Effector CD4-positive, alpha-beta T cell (primary cell): ENCODE measurements around the gene APLP1. TPM values are rescaled to one million over a fixed set of nuclear protein-coding genes. Genes with fewer than 3 reads are reported as not detected.
"Not testable (repeated sequence)": the region's sequence is repeated elsewhere in the genome, so short reads cannot be mapped to it uniquely, and the experiment has no call there.

Source experiments
- DNase-seq: peaks from one replicate; pipeline ENCODE4 v3.0.0-alpha.2; 2020
- total RNA-seq: gene quantifications from one replicate; lab custom pipeline; 2026; lab: John Stamatoyannopoulos, UW

APLP1 gene
- total RNA-seq, result not detected

DNA sequence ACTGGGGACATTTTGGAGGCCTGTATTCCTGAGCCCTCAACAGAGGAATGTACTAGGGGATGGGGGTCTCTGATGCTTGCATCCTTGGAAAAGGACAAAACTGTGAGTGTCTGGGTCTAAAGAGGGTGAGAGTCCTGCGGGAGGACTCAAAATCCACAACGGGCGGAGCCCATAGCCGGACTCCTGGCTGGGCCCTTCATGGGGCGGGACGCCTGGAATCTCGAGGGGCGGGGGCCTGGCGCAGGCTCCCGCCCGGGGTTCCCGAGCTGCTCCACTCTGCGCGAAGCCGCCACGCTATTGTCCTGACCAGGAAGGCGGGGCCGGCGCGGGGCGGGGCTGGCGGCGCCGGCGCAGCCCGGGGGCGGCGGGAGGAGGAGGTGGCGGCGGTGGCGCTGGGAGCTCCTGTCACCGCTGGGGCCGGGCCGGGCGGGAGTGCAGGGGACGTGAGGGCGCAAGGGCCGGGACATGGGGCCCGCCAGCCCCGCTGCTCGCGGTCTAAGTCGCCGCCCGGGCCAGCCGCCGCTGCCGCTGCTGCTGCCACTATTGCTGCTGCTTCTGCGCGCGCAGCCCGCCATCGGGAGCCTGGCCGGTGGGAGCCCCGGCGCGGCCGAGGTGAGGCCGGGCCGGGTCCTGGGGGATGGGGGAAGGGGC lies at the start of gene APLP1:
TSS of gene APLP1 (plus strand) at position 403 of the 651 bp plus-strand sequence. CDS start at position 466, 63 bp downstream.
- DNase-seq, result peak; percentile 35

DNA sequence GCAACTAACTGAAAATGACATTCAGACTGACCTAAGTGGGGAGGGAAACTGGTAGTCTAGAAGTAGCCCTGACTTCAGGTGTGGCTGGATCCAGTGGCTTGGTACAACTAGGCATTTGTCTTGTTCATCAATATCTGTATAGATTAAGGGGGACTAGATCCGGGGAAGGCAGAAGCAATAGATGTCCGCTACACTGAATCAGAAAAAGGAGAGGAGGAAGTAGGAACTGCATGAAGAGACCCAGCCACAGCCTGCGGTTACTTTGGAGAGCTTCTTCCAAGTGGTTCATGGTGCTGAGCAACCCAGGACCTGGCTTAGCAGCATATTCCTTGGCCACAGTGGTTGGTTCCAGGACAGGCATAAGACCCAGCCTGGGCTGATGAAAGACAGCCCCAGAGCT lies 45.8 kb upstream of the APLP1 start:
- no peak for DNase-seq

DNA sequence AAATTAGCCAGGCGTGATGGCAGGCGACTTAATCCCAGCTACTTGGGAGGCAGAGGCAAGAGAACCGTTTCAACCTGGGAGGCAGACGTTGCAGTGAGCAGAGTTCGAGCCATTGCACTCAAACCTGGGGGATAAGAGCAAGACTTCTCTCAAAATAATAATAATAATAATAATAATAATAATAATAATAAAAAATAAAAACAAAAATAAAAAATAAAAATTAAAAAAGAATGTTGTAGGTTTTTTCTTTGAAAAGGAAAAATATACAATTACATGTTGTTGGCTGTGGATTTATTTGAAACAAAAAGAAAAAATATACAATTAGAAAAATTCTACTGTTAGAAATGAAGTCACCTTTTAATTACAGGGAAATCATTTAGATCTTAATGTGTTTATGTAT lies 44.2 kb upstream of the APLP1 start:
- no peak for DNase-seq

DNA sequence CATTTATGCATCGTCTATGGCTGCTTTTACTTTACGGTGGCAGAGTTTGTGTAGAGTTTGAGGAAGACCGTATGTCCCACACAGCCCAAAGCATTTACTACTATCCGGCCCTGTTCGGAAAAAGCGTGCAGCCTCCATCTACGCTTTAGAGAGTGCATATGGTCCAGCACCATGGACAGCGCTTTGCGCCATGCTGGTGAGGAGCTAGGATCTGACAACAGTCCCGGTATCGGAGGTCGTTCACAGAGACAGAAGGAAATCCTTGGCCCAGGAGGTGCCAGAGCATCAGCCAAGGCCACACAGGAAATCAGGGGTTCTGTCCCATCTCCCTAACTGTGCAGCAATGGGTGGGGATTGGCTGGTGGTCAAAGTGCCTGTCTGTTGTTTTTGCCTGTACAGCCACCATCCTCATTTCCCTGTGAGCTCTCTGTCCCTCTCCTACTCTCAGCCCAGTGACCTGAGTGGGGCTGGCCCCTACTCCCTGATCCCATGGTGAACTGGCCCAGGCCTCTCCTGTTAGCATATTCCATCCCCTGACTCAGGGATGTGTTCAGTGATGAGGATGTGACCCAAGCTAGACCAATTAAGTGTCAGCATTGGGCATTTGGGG lies 39.6 kb upstream of the APLP1 start:
- DNase-seq, result peak; percentile 38

DNA sequence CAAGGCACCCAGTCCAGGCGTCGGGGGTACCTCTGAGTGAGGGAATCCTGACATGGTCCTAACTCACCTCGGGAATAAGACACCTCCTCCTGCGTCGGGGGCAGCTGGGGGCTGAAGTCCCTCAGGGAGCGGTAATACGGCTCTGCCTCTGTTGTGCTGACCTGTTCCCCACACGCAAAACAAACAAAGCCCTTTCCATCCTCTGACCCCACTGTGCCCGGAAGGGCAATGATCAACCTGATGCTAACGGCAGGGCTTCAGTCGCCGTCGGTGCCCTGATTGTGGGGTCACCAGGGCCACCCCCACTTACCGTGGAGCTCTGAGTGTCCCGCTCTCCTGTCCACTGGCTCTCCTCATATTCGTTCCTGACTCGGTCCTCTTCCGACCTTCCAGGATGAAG lies 37.4 kb upstream of the APLP1 start:
- DNase-seq, result no peak

DNA sequence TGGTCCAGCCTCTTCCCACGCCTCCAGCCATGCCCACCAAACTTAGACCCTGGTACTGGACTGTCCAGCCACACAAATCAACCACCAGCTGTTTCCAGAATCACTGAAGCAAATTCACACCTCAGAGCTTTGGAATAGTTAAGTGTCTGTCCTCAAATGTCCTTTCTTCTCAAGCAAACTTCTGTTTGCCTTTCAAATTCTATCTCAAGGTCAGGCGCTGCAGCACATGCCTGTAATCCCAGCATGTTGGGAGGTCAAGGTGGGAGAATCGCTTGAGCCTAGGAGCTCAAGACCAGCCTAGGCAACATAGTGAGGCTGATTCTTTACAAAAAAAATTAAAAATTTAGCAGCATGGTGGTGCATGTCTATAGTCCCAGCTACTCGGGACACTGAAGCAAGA lies 36.3 kb upstream of the APLP1 start:
- no peak for DNase-seq

DNA sequence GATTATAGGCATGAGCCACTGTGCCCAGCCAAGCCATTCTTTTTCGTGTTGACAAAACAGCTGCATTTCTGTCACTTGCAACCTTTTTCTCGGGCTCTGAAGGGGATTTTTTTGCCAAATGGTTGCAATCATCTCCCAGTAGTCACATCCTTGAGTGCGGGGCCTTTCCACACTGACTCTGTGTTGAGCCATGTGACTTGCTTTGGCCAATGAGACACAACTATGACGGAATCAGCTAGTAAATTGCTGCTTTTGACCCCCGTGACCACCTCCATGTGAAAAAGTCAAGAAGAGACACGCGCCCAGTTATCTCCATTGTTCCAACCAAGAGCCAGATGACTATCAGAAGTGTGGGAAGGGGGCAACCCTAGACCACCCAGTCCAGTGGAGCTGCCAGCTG lies 34.4 kb upstream of the APLP1 start:
- DNase-seq, result no peak

DNA sequence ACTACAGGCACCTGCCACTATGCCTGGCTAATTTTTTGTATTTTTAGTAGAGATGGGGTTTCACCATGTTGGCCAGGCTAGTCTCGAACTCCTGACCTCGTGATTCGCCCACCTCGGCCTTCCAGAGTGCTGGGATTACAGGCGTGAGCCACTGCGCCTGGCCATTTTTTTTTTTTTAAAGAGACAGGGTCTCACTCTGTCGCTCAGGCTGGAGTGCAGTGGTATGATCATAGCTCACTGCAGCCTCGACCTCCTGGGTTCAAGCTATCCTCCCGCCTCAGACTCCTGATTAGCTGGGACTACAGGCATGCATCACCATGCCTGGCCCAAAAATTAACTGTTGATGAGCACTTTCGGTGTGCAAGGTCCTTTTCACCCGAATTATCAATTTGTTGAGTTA lies 32.3 kb upstream of the APLP1 start:
- DNase-seq, result not testable (repeated sequence)

DNA sequence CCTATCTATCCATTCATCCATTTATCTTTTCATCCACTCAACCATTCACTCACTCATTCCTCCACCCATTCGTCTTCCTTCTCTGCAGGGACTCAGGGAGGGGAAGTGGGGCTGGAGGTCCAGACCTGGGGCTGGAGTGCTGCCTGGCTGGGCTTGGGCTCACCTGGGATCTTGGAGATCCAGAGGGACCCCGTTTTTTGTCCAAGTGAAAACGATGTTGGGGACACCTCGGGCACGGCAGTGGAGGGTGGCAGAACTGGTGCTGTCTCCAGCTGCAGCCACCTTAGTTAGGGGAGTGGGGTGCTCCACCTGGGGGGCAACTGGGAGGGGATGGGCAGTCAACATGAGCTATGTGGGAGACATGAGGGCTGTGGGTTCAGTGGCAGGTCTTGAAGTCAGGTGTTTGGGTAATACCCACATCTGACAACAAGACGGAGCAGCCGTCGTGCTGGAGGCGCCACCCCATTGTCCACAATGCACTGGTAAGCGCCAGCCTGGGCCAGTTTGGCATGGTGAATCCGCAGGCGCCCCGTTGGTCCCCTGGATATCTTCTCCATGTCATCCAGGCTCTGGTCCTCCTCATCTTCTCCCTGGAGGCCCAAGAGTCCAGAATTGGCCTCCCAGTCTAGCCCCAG lies 26.3 kb upstream of the APLP1 start:
- no peak for DNase-seq

DNA sequence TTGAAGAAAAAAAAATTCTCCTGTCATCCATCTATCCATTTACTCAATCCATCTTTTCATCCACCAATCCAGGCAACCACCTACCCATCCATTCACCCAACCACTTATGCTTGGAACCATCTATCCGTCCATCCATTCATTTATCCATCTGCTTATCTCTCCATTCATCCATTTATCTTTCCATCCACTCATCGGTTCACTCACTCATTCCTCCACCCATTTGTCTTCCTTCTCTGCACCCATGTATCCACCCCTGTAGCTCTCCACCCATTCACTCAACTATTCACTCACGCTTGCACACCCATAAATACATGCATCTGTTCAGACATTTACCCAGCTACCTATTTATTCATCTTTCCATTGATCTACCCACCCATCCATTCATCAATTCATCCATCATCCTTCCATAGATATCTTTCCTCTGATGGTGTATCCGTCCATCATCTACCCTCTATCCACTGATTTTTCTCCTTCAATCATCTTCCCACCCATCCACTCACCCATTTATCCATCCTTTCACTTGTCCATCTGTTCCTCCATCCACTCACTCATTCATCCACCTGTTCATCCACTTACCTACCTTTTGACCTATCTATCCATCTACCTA lies 25.6 kb upstream of the APLP1 start:
- DNase-seq, result no peak

DNA sequence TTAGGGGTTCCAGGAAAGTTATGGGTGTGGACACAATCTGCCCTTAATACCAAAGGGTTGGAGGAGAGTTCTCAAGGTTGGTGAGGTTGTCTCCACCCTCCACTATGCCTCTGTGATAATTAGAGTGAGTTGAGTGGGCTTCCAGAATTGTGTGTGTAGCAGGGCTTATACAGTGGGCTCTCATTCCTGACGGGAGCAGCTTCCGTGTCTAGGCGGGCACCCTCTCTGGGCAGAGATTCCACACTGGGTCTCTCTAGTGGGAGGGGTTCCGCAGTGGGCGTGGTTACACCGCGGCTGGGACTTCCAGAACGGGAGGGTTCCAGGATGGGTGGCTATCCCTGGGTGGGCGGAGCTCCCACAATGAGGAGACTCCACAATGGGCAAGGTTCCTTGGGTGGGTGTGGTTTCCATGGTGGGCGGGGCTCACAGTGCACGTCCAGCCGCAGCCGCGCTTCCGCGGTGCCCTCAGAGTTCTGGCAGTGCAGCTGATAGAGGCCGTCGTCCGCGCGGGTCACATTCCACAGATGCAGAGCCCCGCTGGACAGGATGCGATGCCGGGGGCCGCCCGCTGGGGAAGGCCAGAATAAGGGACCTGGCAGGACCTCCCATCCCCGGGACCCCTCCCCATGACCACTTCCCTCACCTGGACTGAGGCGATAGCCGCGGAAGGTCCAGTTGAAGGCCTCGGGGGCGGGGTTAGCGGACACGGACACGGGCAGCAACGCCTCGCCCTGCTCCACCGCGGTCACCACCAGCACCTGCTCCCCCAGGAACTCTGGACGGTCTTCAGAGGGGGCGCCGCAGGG lies 24.5 kb upstream of the APLP1 start:
- DNase-seq, result no peak

DNA sequence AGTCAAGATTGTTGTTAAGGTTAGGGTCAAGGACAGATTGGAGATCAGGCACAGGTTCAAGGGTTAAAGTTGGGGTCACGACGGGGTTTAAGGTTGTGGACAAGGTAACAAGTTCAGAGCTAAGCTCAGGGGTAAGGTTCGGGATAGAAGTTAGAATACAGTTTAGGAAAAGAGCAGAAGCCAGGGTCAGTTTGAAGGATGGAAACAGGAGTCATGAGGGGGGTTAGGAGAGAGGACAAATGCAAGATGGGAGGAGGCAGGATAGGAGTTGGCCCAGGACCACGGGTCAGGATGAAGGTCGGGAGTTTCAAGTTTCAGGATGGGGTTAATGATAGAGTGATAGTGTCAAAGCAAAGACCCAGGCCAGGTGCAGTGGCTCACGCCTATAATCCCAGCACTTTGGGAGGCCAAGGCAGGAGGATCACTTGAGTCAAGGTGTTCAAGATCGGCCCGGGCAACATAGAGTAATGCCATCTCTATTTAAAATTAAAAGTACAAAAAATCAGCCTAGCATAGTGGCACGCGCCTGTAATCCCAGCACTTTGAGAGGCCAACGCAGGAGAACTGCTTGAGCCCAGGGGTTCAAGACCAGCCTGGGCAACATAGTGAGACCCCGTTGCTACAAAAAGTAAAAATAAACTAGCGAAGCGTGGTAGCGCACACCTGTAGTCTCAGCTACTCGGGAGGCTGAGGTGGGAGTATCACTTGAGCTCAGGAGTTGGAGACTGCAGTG lies 23.7 kb upstream of the APLP1 start:
- no peak for DNase-seq

DNA sequence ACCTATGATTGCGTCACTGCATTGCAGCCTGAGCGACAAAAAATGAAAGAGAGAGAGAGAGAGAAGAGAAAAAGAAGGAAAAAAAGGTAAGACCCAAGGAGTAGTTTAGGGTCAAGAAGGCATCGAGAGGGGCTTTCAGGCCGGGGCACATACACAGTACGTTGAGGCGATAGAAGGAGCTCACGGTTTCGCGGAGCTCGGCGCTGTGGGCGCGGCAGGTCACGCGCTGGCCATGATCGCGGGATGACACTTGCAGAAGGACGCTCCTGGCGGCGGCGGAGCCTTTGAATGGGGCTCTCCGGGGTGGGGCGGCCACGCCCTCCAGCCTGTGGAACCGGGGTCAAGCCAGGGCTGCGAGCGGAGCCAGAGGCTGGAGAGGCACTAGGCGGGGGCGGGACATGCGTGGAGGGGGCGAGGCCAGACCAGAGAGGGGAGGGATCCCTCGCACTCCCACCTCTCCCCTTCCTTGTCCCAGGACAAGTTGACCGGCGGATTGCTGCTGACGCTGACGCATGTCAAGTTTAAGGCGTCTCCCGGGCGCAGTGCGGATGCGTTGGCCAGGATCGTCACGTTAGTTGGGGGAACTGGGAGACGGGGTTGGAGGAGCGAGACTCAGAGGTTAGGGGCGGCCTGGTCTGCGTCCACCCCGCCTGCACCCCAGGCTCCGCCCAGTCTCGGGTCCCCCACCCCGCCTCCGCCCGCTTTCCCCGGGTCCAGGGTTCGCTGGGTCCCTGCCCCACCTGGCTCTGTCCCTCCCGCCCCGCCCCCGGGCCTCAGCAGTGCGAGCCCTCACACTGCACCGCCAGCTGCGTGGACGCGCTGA lies 22.9 kb upstream of the APLP1 start:
- no peak for DNase-seq

DNA sequence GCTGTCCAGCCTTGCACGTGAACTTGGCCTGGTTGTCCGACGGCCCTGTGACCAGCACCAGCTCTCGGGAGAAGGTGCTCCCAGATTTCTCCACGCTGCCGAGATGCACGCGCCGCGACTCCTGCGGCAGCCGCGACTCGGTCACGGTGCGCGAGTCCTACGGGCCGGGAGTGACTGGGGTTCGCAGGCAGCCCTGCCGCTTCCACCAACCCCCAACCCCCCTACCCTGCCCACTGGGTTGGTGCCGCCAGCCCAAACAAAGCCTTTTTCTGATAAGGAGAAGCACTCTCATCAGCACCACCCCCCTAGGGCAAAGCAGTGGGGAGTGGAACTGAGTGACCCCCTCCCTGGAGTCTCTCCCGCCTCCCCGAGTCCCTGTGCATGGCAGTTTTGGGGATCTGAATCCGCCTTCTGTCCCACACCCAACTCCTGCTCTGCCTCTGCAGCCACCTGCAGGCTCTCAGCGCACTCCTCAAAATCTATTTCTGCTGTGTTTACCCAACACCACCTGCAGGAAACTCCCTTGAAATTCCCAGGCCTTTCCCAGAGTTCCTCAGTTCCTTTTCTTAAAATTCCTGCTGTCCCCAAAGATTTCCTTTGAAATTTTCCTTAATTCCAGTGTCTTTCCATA lies 22.2 kb upstream of the APLP1 start:
- no peak for DNase-seq

DNA sequence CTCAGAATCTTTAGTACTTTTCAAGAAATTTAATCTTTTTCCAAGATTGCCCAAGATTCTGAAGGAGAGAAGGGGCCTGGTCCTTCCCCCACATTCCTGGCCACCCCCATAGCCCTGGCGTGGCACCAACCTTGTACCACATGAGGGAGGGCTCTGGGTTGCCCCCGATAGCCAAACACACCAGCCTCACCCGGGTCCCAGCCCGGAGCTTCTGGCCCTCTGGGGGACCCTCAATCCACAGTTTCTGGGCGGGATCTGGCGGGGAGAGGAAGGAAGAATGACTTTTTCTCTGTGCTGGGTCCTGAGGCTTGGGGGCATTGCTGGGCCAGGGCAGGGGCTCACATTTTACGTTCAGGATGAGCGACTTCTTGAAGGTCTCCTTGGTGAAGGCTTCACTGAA lies 20.5 kb upstream of the APLP1 start:
- DNase-seq, result no peak

DNA sequence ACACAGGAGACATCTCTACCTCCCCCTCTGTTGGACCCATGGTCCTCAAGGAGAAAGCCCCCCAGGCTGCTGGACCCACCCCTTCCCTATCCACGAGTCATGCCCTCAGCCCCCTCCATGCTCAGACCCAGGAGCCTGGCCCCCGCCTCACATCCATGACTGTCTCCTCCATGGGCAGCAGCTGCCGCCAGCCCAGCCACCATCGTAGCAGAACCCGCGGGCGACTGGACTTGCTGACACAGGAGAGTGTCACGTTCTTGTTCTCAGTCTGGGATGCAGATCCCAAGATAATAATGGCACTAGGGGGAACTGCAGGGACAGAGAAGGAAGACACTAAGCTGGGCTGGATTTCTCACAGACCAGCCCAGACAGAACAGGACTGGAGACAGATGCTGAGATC lies 19.9 kb upstream of the APLP1 start:
- no peak for DNase-seq

DNA sequence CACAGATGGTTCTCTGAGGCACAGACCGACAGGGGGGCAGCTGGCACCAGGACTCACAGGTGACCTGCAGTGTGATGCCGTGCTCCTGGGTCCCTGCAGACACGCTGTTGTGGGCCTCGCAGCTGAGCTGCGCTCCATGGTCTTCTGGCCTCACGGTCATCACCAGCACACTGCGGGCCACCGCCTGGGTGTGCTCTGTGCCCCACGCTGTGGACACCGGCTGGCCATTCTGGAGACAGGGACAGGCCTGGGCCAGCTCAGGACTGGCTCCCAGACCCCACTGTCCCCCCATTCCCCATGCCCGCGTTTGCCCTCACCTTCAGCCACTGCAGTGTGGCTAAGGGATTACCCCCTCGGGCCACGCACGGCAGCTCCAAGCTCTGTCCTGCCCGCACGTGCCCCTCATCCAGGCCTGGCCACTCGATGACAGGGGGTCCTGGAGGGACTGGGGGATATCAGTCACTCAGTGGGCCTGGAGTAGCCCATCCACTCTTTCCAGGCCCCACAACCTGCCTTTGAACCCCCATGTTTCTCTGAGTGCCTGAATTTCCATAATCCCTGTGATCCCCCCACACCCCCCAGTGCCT lies 19.4 kb upstream of the APLP1 start:
- no peak for DNase-seq

DNA sequence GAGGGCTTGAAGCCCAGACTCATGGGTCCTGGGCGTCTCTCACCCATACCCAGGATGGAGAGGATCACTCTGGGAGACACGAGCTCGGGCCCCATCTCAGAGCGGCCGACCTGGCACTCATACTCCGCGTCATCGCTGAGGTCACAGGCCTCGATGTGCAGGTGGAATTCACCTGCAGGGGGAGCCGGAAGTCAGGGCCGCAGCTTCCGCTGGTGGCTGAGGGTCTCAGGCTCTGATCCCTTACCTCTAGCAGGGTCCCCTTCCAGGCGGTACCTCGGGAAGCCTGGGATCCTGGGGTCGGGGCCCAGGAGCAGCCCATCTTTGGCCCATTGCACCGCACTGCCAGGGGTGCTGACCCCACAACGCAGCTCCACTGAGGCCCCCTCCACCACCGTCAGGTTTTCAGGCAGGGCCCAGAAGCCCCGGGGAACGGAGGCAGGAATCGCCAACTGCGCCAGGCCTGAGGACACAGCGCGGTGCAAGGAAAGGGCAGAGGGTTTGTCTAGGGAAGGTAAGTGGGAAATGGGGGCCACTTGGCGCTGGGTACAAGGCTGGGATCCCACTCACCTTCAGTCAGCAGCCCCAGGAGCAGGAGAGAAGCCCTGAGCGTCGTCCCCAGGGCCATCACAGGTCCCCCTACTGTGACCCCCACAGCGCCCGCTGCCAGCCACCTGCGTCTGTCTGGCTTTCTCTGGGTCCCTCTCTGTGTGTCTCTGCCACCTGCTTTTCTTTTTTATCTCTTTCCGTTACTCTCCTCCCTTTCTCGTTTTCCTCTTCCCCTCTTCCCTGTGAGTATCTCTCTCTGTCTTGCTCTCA lies 17.0 kb upstream of the APLP1 start:
- DNase-seq, result no peak

DNA sequence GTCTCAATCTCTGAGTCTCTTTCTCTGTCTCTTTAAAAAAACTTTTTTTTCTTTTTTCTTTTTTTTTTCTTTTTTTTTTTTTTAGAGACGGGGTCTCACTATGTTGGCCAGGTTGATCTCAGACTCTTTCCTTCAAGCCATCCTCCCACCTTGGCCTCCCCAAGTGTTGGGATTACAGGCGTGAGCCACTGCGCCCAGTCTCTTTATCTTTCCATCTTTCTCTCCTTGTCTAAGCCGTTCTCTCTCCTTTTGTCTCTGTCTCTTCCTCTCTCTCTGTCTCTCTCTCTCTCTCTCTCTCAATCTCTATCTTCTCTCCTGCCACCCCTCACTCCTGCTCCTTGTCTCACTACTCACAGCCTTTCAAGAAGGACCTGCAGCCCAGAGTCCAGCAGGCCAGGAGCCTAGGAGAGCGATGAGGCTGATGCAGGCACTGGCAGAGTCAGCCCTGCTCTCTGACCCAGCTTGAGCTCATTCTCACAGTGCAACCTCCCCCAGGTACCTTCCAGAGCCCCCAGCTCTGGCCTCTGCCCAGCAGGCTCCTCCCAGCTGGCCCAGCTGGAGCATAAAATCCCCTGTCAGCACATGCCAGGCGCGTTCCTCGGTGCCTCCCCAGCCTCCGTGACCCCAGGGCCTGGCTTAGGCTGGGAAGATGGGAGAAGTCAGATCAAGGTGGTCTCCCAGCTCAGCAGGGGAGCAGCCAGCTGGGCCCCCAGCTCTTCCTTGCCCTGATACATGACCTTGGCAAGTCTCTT lies 16.2 kb upstream of the APLP1 start, which contains the start of gene NPHS1:
TSS of gene NPHS1 (minus strand) at position 476 of the 752 bp plus-strand sequence. CDS start 667 bp downstream, outside the sequence.
- no peak for DNase-seq
